Liver (tissue), 9 donors: ENCODE results near the gene PLXND1. TPM values are rescaled to one million over a fixed set of nuclear protein-coding genes. Genes with fewer than 3 reads are reported as not detected.

Experiments
- DNase-seq: peaks from one replicate; pipeline ENCODE4 v3.0.0-alpha.2; 2017; ENCODE audit warnings: low spot score
- H3K27ac ChIP-seq, 2 donors: one replicate each; pipeline ENCODE4 v1.7.0; 2013; ENCODE audit warnings: inconsistent platforms in 2 of 2, low read length in 2 of 2, control low read depth in 1 of 2, low read depth in 1 of 2, mild to moderate bottlenecking in 1 of 2
- H3K27me3 ChIP-seq, 4 donors: one replicate each; pipeline versions ENCODE4 v1.6.1 to v1.7.0; 2013; ENCODE audit warnings: low read length in 3 of 4, inconsistent platforms in 1 of 4, mild to moderate bottlenecking in 1 of 4, moderate library complexity in 1 of 4; ENCODE audit not compliant: control insufficient read depth in 4 of 4, insufficient read depth in 4 of 4
- H3K36me3 ChIP-seq, 4 donors: one replicate each; pipeline versions ENCODE4 v1.6.1 to v1.7.0; 2013; ENCODE audit warnings: low read length in 3 of 4, mild to moderate bottlenecking in 3 of 4, low read depth in 1 of 4, moderate library complexity in 1 of 4; ENCODE audit not compliant: control insufficient read depth in 4 of 4, insufficient read depth in 3 of 4
- H3K4me1 ChIP-seq, 4 donors: one replicate each; pipeline versions ENCODE4 v1.6.1 to v1.7.0; 2013; ENCODE audit warnings: low read length in 3 of 4, mild to moderate bottlenecking in 3 of 4, moderate library complexity in 1 of 4; ENCODE audit not compliant: control insufficient read depth in 4 of 4, insufficient read depth in 4 of 4
- H3K4me3 ChIP-seq, 3 donors: one replicate each; pipeline versions ENCODE4 v1.6.1 to v1.7.0; 2013; ENCODE audit warnings: low read length in 3 of 3, control low read depth in 1 of 3, low read depth in 1 of 3, mild to moderate bottlenecking in 1 of 3
- H3K9ac ChIP-seq, 2 donors: one replicate each; pipeline ENCODE4 v1.7.0; 2013; ENCODE audit warnings: low read length in 2 of 2, mild to moderate bottlenecking in 2 of 2, moderate library complexity in 2 of 2, control low read depth in 1 of 2, low read depth in 1 of 2
- H3K9me3 ChIP-seq, 4 donors: one replicate each; pipeline versions ENCODE4 v1.6.1 to v1.7.0; 2013; ENCODE audit warnings: low read length in 3 of 4; ENCODE audit not compliant: control insufficient read depth in 4 of 4
- ATF3 ChIP-seq: IDR thresholded peaks from 2 replicates; pipeline ENCODE4 v1.6.1; 2016; ENCODE audit warnings: antibody characterized with exemption
- CTCF ChIP-seq: fragments of 150-350 bp; IDR thresholded peaks from 2 replicates; pipeline ENCODE4 v1.5.1; 2017; ENCODE audit warnings: improper control_type of control experiment, low read depth, low read length; ENCODE audit not compliant: missing input control
- FOXA1 ChIP-seq: IDR thresholded peaks from 2 replicates; pipeline ENCODE4 v1.6.1; 2016; ENCODE audit warnings: antibody characterized with exemption
- FOXA2 ChIP-seq: IDR thresholded peaks from 2 replicates; pipeline ENCODE4 v1.6.1; 2016; ENCODE audit warnings: antibody characterized with exemption
- JUND ChIP-seq, 2 donors: IDR thresholded peaks; 2 replicates each; pipeline ENCODE4 v1.6.1; 2016; ENCODE audit warnings: antibody characterized with exemption in 2 of 2
- RAD21 ChIP-seq, 2 donors: IDR thresholded peaks; 2 replicates each; pipeline ENCODE4 v1.6.1; 2016; ENCODE audit warnings: antibody characterized with exemption in 2 of 2, mild to moderate bottlenecking in 2 of 2
- REST ChIP-seq: IDR thresholded peaks from 2 replicates; pipeline ENCODE4 v1.6.1; 2016; ENCODE audit warnings: antibody characterized with exemption, mild to moderate bottlenecking
- SP1 ChIP-seq: IDR thresholded peaks from 2 replicates; pipeline ENCODE4 v1.6.1; 2018; ENCODE audit warnings: antibody characterized with exemption, mild to moderate bottlenecking
- TAF1 ChIP-seq: conservative IDR thresholded peaks from 2 replicates; pipeline ENCODE4 v1.6.1; 2016; ENCODE audit warnings: antibody characterized with exemption, mild to moderate bottlenecking
- ZBTB33 ChIP-seq: IDR thresholded peaks from 2 replicates; pipeline ENCODE4 v1.6.1; 2016; ENCODE audit warnings: antibody characterized with exemption
- WGBS: extraction: QIAGEN DNeasy Blood & Tissue Kit; methylation state at CpG from one replicate; pipeline ENCODE4 v1.1.7; 2013; 5-methylcytosine and 5-hydroxymethylcytosine counted together
- polyA plus RNA-seq, 2 donors: library from polyadenylated mRNA; stranded (reverse) in 1 of 2; unstranded in 1 of 2; fragments of 200-250 nt in 1 of 2; fragments of >200 nt in 1 of 2; fragmentation: Nextera tagmentation in 1 of 2; extraction: Ambion mirVana in 1 of 2; gene quantifications; one replicate each; pipeline versions ENCODE4 v1.2.1 to v1.2.3, GENCODE V29; 2013 to 2015
- total RNA-seq, 2 donors: library from RNA; depleted of rRNA; stranded (reverse); fragments of >200 nt; gene quantifications; one replicate each; pipeline ENCODE4 v1.2.3, GENCODE V29; 2014
- donor health status: healthy.
- donor health status: healthy.
- donor health status: healthy.
- donor health status: healthy.
- donor health status: healthy.

PLXND1 gene
- total and polyA plus RNA-seq, 4 donors: 10.4 to 50.2 (median 32.8) TPM

- H3K4me1 ChIP-seq: no peaks in the 10 kb centered on the region
- H3K27me3 ChIP-seq: no peaks in the 10 kb centered on the region
- WGBS: 89% methylated on average over 8 of the region's 8 CpGs
- H3K27ac ChIP-seq: no peak overlapping the region
- no peak overlapping the region for H3K4me3 ChIP-seq
- no peaks in the 10 kb centered on the region for H3K9me3 ChIP-seq
- TF ChIP-seq CTCF: no peak
- peaks cover 0 to 3% (median under 1%) of the 10 kb centered on the region in 4 donors for H3K36me3 ChIP-seq
- DNase-seq: no peak
- H3K9ac ChIP-seq: no peak overlapping the region
Measured at GRCh38 chr3:129563850-129564535, 42.5 kb downstream of the PLXND1 start.

- WGBS: 93% methylated on average over 12 of the region's 12 CpGs
- Histone ChIP-seq H3K4me3 (no peak overlapping the region), H3K9ac (no peak overlapping the region), H3K4me1 (peaks cover 0 to 2% (median 0%) of the 10 kb centered on the region in 4 donors), H3K27me3 (no peaks in the 10 kb centered on the region), H3K36me3 (peaks cover 0 to 3% (median under 1%) of the 10 kb centered on the region in 4 donors), H3K27ac (no peak overlapping the region), H3K9me3 (no peaks in the 10 kb centered on the region)
- TF ChIP-seq ATF3 (no peak), FOXA1 (no peak), TAF1 (no peak), FOXA2 (no peak), REST (no peak), RAD21 (IDR thresholded peaks at IDR 0.05) (no peak), SP1 (no peak), ZBTB33 (no peak), JUND (IDR thresholded peaks at IDR 0.05) (no peak)
- no peak for DNase-seq
Measured at GRCh38 chr3:129563332-129563731, 43.1 kb downstream of the PLXND1 start.
